ENCODE measurements around the gene TXNRD2. TPM values are rescaled to one million over a fixed set of nuclear protein-coding genes. Genes with fewer than 3 reads are reported as not detected.

The TXNRD2 gene
- total and polyA plus RNA-seq, 10 of the 15 experiments (the other 5 are each of a cell fraction or from before 2014, with no cell fraction given), result 1.6 to 26.0 (median 13.9) TPM

DNA sequence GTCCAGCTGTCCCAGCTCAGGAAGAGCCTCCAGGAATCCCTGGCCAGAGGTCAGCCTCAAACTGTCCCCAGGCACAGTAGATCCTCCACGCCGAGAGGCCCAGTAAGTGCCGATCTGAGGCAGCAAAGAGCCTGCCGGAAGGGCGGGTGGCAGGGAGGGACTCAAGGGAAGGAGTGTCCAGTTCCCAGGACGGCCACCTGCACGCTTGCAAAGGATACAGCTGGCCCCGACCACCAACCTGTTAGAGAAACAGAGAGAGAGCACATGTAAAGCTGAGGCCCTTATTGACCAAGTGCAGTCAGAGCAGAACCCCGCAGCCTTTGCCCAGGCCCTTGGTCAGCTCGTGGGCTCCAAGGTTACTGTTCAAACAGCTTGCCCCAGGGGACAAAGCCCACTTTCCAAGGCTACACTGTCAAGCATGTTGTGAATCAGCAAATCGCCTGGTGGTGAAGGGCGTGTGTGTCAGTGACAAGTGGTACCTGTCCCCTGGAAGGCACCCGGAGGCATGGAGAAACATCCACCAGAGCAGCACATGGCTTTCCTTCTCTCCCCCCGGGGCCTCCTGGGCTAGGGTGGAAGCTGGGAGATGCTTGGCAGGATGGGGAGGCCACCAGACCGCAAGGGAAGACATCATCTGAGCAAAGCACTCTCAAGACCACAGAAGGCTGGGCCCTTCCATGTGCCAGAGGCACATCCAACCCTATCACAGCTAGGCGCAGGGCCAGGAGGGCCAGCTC lies 42.6 kb downstream of the TXNRD2 start:
- Histone ChIP-seq H3K9ac (ENCODE audit: control insufficient read depth, insufficient read depth, low read length) (no peak overlapping the region), H3K36me3 (ENCODE audit: control insufficient read depth in 2 of 2, insufficient read depth in 2 of 2, low read length in 1 of 2) (no peaks in the 10 kb centered on the region; a peak in 1 of 4 replicates), H3K4me2 (ENCODE audit: control insufficient read depth, insufficient read depth) (no peak overlapping the region), H4K20me1 (ENCODE audit: control insufficient read depth, insufficient read depth) (no peaks in the 10 kb centered on the region), H3K9me3 (replicated peaks; ENCODE audit: control insufficient read depth, insufficient read depth, low read length) (no peaks in the 10 kb centered on the region), H3K4me1 (ENCODE audit: control insufficient read depth, insufficient read depth, low read length) (no peaks in the 10 kb centered on the region), H3K4me3 (no peak overlapping the region), H3K27ac (ENCODE audit: control insufficient read depth, insufficient read depth) (no peak overlapping the region), H2AFZ (ENCODE audit: control insufficient read depth, low read depth, low read length) (no peak overlapping the region), H3K27me3 (replicated peaks in 1 of 2; ENCODE audit: control insufficient read depth in 2 of 2, insufficient read depth in 2 of 2, low read length in 1 of 2) (no peaks in the 10 kb centered on the region), H3K79me2 (ENCODE audit: control insufficient read depth, insufficient read depth, low read length) (no peaks in the 10 kb centered on the region)
- ChIA-PET POLR2A (no interaction called here), SMC1A (ENCODE audit: uncharacterized antibody, unreplicated experiment) (no interaction called here), RAD21 (ENCODE audit: unreplicated experiment) (no interaction called here), CTCF (interaction anchor here (0.8 kb wide), 1 partner anchor 168 kb away, joined by 3 read pairs; no protein-coding TSS in a partner anchor)
- DNase-seq (ENCODE audit: low read depth, low spot score) (no peak), ATAC-seq (no peak), FAIRE-seq (no peak)
- 64% methylated on average over 16 of the region's 16 CpGs for WGBS (ENCODE audit: insufficient coverage, insufficient replicate concordance, low lambda C conversion rate, missing lambda C conversion rate)
- in situ Hi-C loops (cut with MboI) (no loop called here), intact Hi-C loops (cut with micrococcal nuclease; ENCODE audit: unreplicated experiment) (no loop called here)
- no peak for TF ChIP-seq SUPT20H (IDR thresholded peaks at IDR 0.05; ENCODE audit: borderline replicate concordance, control insufficient read depth, low read depth, low read length)
- no peak for TF ChIP-seq JUNB (IDR thresholded peaks at IDR 0.05)
- no peak for TF ChIP-seq SMAD5 (IDR thresholded peaks at IDR 0.05; ENCODE audit: low read depth)
- TF ChIP-seq, protein P1, sequence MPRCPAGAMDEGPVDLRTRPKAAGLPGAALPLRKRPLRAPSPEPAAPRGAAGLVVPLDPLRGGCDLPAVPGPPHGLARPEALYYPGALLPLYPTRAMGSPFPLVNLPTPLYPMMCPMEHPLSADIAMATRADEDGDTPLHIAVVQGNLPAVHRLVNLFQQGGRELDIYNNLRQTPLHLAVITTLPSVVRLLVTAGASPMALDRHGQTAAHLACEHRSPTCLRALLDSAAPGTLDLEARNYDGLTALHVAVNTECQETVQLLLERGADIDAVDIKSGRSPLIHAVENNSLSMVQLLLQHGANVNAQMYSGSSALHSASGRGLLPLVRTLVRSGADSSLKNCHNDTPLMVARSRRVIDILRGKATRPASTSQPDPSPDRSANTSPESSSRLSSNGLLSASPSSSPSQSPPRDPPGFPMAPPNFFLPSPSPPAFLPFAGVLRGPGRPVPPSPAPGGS (IDR thresholded peaks at IDR 0.05; ENCODE audit: borderline replicate concordance, insufficient read depth, low read depth, low read length, poor library complexity, severe bottlenecking), result no peak
- TF ChIP-seq SMAD1 (IDR thresholded peaks at IDR 0.05; ENCODE audit: low read depth, partially characterized antibody), result no peak
- TF ChIP-seq HDAC2 (IDR thresholded peaks at IDR 0.05), result no peak
- no peak for TF ChIP-seq STAT3 (IDR thresholded peaks at IDR 0.05; ENCODE audit: low read depth, low read length)
- no peak for TF ChIP-seq PML (IDR thresholded peaks at IDR 0.05; ENCODE audit: low read length)
- TF ChIP-seq SRF (IDR thresholded peaks at IDR 0.05; ENCODE audit: low read depth in 2 of 2, low read length in 2 of 2), result no peak
- no peak for TF ChIP-seq SREBF2 (IDR thresholded peaks at IDR 0.05; ENCODE audit: low read length)
- TF ChIP-seq, protein P2, sequence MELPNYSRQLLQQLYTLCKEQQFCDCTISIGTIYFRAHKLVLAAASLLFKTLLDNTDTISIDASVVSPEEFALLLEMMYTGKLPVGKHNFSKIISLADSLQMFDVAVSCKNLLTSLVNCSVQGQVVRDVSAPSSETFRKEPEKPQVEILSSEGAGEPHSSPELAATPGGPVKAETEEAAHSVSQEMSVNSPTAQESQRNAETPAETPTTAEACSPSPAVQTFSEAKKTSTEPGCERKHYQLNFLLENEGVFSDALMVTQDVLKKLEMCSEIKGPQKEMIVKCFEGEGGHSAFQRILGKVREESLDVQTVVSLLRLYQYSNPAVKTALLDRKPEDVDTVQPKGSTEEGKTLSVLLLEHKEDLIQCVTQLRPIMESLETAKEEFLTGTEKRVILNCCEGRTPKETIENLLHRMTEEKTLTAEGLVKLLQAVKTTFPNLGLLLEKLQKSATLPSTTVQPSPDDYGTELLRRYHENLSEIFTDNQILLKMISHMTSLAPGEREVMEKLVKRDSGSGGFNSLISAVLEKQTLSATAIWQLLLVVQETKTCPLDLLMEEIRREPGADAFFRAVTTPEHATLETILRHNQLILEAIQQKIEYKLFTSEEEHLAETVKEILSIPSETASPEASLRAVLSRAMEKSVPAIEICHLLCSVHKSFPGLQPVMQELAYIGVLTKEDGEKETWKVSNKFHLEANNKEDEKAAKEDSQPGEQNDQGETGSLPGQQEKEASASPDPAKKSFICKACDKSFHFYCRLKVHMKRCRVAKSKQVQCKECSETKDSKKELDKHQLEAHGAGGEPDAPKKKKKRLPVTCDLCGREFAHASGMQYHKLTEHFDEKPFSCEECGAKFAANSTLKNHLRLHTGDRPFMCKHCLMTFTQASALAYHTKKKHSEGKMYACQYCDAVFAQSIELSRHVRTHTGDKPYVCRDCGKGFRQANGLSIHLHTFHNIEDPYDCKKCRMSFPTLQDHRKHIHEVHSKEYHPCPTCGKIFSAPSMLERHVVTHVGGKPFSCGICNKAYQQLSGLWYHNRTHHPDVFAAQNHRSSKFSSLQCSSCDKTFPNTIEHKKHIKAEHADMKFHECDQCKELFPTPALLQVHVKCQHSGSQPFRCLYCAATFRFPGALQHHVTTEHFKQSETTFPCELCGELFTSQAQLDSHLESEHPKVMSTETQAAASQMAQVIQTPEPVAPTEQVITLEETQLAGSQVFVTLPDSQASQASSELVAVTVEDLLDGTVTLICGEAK (IDR thresholded peaks at IDR 0.05; ENCODE audit: borderline replicate concordance), result no peak
- TF ChIP-seq, protein P3, sequence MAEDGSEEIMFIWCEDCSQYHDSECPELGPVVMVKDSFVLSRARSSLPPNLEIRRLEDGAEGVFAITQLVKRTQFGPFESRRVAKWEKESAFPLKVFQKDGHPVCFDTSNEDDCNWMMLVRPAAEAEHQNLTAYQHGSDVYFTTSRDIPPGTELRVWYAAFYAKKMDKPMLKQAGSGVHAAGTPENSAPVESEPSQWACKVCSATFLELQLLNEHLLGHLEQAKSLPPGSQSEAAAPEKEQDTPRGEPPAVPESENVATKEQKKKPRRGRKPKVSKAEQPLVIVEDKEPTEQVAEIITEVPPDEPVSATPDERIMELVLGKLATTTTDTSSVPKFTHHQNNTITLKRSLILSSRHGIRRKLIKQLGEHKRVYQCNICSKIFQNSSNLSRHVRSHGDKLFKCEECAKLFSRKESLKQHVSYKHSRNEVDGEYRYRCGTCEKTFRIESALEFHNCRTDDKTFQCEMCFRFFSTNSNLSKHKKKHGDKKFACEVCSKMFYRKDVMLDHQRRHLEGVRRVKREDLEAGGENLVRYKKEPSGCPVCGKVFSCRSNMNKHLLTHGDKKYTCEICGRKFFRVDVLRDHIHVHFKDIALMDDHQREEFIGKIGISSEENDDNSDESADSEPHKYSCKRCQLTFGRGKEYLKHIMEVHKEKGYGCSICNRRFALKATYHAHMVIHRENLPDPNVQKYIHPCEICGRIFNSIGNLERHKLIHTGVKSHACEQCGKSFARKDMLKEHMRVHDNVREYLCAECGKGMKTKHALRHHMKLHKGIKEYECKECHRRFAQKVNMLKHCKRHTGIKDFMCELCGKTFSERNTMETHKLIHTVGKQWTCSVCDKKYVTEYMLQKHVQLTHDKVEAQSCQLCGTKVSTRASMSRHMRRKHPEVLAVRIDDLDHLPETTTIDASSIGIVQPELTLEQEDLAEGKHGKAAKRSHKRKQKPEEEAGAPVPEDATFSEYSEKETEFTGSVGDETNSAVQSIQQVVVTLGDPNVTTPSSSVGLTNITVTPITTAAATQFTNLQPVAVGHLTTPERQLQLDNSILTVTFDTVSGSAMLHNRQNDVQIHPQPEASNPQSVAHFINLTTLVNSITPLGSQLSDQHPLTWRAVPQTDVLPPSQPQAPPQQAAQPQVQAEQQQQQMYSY (CRISPR knock-in tag; IDR thresholded peaks at IDR 0.05), result no peak
- TF ChIP-seq FOXK2 (IDR thresholded peaks at IDR 0.05), result no peak
- TF ChIP-seq DPF2 (IDR thresholded peaks at IDR 0.05), result no peak
- no TSS peak for BruUV-seq (replicated peaks)
